Endothelial cell of umbilical vein (primary cell): ENCODE measurements around the gene DNAJB1.

Experiments
- POLR2A ChIP-seq: IDR thresholded peaks from 2 replicates; pipeline ENCODE4 v1.6.1; 2012; ENCODE audit warnings: low read depth, mild to moderate bottlenecking, control low read depth, low read length
- POLR2AphosphoS5 ChIP-seq: IDR thresholded peaks from 2 replicates; pipeline ENCODE4 v1.6.1; 2012; ENCODE audit warnings: low read depth, mild to moderate bottlenecking, control low read depth, low read length, moderate library complexity; ENCODE audit not compliant: insufficient read depth
- TF ChIP-seq, protein P1 (sequence below), 2 donors: IDR thresholded peaks; 1 replicate in 1 of 2; 2 replicates in 1 of 2; pipeline ENCODE4 v1.5.1; 2011; ENCODE audit warnings: low read length in 2 of 2, mild to moderate bottlenecking in 2 of 2, moderate library complexity in 2 of 2, control low read depth in 1 of 2, inconsistent platforms in 1 of 2, low read depth in 1 of 2; ENCODE audit not compliant: insufficient read depth in 1 of 2; ENCODE audit errors: extremely low read depth in 1 of 2
- TF ChIP-seq, protein P2 (sequence below): IDR thresholded peaks from 2 replicates; pipeline ENCODE4 v1.6.1; 2011; ENCODE audit not compliant: insufficient read depth, insufficient read length

DNA sequence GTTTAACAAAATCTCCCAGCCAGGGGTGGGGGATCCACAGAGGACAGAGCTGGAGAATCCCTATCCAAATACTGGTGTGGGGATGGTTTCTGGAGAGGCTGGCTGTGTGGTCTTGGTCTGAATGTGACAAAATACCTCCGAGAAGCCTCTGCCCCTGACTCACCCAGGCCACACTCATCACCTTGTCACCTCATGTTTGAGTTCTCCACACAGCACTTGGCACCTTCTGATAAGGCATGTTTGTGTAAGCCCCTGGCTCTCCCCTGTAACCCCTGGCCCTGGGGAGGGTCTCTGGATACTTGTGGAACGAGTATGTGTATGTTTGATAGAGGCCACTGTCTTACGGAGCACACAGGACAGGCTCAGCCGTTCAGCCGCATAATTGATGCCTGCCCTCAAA is 25.9 kb upstream of the DNAJB1 start:
- TF ChIP-seq, protein P1, sequence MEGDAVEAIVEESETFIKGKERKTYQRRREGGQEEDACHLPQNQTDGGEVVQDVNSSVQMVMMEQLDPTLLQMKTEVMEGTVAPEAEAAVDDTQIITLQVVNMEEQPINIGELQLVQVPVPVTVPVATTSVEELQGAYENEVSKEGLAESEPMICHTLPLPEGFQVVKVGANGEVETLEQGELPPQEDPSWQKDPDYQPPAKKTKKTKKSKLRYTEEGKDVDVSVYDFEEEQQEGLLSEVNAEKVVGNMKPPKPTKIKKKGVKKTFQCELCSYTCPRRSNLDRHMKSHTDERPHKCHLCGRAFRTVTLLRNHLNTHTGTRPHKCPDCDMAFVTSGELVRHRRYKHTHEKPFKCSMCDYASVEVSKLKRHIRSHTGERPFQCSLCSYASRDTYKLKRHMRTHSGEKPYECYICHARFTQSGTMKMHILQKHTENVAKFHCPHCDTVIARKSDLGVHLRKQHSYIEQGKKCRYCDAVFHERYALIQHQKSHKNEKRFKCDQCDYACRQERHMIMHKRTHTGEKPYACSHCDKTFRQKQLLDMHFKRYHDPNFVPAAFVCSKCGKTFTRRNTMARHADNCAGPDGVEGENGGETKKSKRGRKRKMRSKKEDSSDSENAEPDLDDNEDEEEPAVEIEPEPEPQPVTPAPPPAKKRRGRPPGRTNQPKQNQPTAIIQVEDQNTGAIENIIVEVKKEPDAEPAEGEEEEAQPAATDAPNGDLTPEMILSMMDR (IDR thresholded peaks at IDR 0.05; ENCODE audit: extremely low read depth in 1 of 2, insufficient read depth in 1 of 2, low read depth in 1 of 2, low read length in 2 of 2): no peak
- TF ChIP-seq POLR2A (no peak), POLR2AphosphoS5 (no peak)
- TF ChIP-seq, protein P2, sequence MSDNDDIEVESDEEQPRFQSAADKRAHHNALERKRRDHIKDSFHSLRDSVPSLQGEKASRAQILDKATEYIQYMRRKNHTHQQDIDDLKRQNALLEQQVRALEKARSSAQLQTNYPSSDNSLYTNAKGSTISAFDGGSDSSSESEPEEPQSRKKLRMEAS: no peak
